Motor neuron (in vitro differentiated cells): ENCODE measurements around the gene SPI1. TPM values are rescaled to one million over a fixed set of nuclear protein-coding genes. Genes with fewer than 3 reads are reported as not detected.

Experiments
- ATAC-seq, 8 experiments: fragments of 200-7000 bp; cut with Tn5 transposase; replicated peaks in 6 of 8; 2 replicates each; pipeline ENCODE4 v1.8.0; 2021; ENCODE audit warnings: mild to moderate bottlenecking in 8 of 8, moderate library complexity in 8 of 8
- H3K27ac ChIP-seq, 2 donors: fragments of 250-450 bp; sonication (Bioruptor Pico); 2 replicates each; pipeline ENCODE4 v1.9.0; 2021; ENCODE audit warnings: antibody characterized with exemption in 2 of 2, mild to moderate bottlenecking in 2 of 2, moderate library complexity in 1 of 2
- H3K4me1 ChIP-seq, 2 donors: fragments of 250-450 bp; sonication (Bioruptor Pico); replicated peaks in 1 of 2; 2 replicates each; pipeline ENCODE4 v1.6.1; 2021; ENCODE audit warnings: antibody characterized with exemption in 2 of 2, mild to moderate bottlenecking in 2 of 2, moderate library complexity in 1 of 2
- H3K4me3 ChIP-seq, 5 donors: fragments of 250-450 bp; sonication (Bioruptor Pico); 2 replicates each; pipeline ENCODE4 v1.9.0; 2021; ENCODE audit warnings: antibody characterized with exemption in 5 of 5, mild to moderate bottlenecking in 5 of 5, moderate library complexity in 4 of 5
- WGBS, 10 experiments: fragments of 450-650 bp; shearing (Covaris generic); methylation state at CpG; one replicate each; pipeline ENCODE4 v1.0.0; 2022; 5-methylcytosine and 5-hydroxymethylcytosine counted together
- in situ Hi-C, 9 experiments: fragments of 400-800 bp; cut with MboI; loops; one replicate each; pipeline ENCODE4 v1.15.0; 2021; ENCODE audit warnings: low sequenced_read_pairs in 9 of 9, low pct_unique_long_range_greater_than_20kb in 2 of 9; ENCODE audit not compliant: unreplicated experiment in 9 of 9
- total RNA-seq, 8 experiments: library from RNA; unstranded; fragments of 300-600 nt; gene quantifications; 2 replicates each; pipeline versions ENCODE4 v1.2.3 to v1.2.4, GENCODE V29; 2022

SPI1 gene
- total RNA-seq, 8 experiments from 2014 or later: 0.18 to 0.85 (median 0.44) TPM; not detected in 2

DNA sequence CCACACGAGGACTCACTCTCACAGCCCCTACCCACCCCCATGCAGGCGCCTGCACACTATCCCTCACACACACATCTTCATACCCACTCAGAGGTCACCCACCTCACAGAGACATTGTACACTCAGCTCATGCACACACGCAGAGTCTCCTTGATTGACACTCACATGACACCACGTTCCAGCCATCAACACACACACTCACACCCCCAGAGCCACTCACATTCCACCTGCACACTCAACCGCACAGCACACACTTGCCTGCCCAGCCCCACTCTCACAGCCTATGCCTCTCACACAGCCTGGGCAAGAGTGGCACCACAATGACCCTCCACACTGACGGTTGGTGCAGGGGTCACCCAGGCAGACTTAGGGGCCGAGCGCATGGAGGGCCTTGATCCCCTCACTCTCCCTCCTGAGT lies 2.2 kb downstream of the SPI1 start:
- WGBS, 10 experiments: 40 to 80% (median 75%) methylated on average over 1 to 2 of the region's 8 CpGs; no CpG with 5 or more reads in 7 of the 10 experiments
- ATAC-seq: no peak
- in situ Hi-C loops: no loop called here
- no peak overlapping the region for H3K4me3 ChIP-seq
- no peak overlapping the region for H3K27ac ChIP-seq
- H3K4me1 ChIP-seq: peaks cover 5 to 8% of the 10 kb centered on the region in 2 donors

DNA sequence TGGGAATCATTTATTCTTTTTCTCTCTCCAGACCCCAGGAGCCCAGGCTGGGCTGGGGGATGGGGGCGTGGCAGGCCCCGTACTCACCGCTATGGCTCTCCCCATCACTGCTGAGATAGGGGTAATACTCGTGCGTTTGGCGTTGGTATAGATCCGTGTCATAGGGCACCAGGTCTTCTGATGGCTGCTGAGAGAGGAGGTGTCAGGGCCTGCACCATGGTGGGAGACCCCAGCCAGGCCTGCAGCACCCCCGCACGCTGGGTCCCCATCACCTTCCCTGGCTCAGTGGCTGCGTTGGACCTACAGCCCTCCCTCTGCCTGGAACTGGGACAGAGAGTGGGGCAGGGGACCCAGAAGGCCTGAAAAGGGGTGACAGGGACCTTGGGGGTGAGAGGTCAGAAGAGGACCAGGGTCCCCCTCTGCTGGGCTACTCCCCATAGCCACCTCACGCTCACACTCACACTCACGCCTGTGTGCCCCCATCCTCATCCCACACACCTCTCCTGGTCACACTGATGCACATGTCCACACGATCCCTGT lies 2.7 kb downstream of the SPI1 start:
- Histone ChIP-seq H3K4me3 (no peak overlapping the region), H3K27ac (no peak overlapping the region), H3K4me1 (peaks cover 5 to 8% of the 10 kb centered on the region in 2 donors)
- WGBS, 10 experiments: 20 to 100% (median 88%) methylated on average over 1 to 9 of the region's 13 CpGs; no CpG with 5 or more reads in 2 of the 10 experiments
- in situ Hi-C loops: no loop called here
- no peak for ATAC-seq

DNA sequence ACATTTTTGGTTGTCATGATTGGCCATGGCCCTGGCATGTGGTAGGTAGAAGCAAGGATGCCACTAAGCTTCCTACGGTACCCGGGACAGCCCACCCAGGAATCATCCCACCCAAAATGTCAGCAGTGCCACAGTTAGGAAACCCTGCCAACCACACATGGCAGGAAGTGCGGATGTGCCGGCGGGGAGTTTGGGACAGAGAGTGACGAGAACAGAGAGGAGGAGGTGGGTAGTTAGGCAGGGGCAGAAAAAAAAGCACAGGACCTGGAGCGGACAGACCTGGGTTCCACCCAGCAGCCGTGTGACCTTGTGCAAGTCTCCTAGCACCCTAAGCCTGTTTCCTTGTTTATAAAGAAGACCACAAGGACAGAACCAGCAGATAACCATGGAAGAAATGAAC lies 3.3 kb downstream of the SPI1 start:
- in situ Hi-C loops: no loop called here
- 61 to 100% (median 80%) methylated on average over 1 to 5 of the region's 8 CpGs; no CpG with 5 or more reads in 5 of the 10 experiments for WGBS, 10 experiments

DNA sequence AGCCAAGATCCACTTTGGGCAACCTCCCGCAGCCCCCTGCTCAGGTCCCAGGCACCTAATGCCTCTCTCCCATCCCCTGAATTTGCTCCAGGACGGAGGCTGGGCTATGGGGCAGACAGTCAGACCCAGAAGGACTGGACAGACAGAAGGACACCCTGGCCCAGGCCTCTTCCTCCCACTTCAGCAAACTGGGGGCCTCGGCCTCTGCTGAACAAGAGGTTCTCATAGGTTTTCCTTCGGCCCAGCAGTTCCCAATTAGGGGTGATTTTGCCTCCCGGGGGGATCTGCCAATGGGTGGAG lies 3.7 kb downstream of the SPI1 start:
- WGBS, 10 experiments: 40 to 100% (median 83%) methylated on average over 1 to 3 of the region's 5 CpGs; no CpG with 5 or more reads in 7 of the 10 experiments
- no peak for ATAC-seq
- in situ Hi-C loops: no loop called here
- no peak overlapping the region for H3K4me3 ChIP-seq
- no peak overlapping the region for H3K27ac ChIP-seq
- H3K4me1 ChIP-seq: peaks cover 5 to 8% of the 10 kb centered on the region in 2 donors

More for the DNA sequence above, 3.3 kb downstream of the SPI1 start:
- H3K4me1 ChIP-seq: peaks cover 5 to 8% of the 10 kb centered on the region in 2 donors
- H3K27ac ChIP-seq: no peak overlapping the region
- H3K4me3 ChIP-seq: no peak overlapping the region
- no peak for ATAC-seq

DNA sequence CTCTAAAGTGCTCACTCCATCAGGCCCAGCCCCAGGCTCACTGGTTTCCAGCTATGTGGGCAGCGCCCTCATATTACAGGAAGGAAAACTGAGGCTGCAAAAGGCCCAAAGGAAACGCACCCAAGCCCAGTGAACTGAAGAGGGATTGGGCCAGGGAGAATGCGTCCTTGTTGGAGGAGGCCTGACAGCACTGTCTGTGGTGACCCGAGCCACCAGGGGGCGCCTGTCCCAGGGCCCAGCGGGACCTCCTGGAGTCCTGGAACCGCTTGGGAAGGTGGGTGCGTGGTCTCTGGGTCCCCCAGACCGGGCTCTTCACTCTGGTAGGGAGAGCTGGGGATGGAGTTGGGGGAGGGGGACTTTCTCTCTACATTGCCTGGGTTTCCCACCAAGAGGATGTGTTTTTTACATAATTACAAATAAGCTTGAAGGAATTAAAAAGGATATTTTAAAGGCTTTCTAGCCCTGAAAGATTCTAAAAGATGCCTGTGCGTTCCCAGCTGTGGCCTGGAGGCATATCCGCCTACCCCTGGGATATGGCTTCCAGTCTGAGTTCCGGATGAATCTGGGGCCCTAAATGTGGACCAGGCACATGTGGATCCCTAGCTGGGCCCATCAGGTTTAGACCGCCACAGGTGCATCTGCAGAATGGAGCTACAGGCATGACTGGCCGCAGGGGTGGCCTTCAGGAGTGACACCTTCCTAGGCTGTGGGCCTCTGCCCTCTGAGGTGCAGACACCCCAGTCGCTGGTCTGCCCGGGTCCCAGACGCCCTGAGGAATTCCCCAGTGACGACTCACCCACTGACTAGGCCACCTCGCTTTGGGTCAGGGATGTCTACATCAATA lies 4.2 kb downstream of the SPI1 start:
- Histone ChIP-seq H3K27ac (no peak overlapping the region), H3K4me3 (no peak overlapping the region), H3K4me1 (peaks cover 5 to 8% of the 10 kb centered on the region in 2 donors)
- in situ Hi-C loops: no loop called here
- peak; percentile 70 to 99 (median 86) for ATAC-seq
- WGBS, 10 experiments: 0 to 83% (median 44%) methylated on average over 1 to 6 of the region's 19 CpGs; no CpG with 5 or more reads in 4 of the 10 experiments

DNA sequence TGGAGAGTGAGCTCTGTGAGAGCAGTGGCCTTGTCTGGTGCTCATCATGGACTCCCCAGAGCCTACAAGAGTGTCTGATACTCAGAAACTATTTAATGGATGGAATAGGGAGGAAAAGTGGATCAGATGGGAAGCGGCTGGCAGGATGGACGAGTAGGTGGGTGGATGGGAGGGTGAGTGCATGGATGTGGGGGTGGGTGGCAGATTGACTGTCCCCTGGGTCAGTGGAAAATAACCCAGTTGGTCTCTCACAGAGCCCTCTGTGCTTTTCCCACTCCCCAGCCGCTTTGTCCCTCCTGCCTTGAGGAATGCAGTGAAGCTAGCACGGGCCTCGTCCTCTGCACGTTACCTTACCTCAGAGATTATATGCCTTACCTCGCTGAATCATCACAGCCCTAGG lies 5.9 kb downstream of the SPI1 start:
- no peaks in the 10 kb centered on the region for H3K4me1 ChIP-seq
- no peak overlapping the region for H3K4me3 ChIP-seq
- in situ Hi-C loops: no loop called here
- ATAC-seq: no peak
- WGBS, 10 experiments: 63 to 100% (median 96%) methylated on average over 1 to 6 of the region's 7 CpGs; no CpG with 5 or more reads in 4 of the 10 experiments
- no peak overlapping the region for H3K27ac ChIP-seq

DNA sequence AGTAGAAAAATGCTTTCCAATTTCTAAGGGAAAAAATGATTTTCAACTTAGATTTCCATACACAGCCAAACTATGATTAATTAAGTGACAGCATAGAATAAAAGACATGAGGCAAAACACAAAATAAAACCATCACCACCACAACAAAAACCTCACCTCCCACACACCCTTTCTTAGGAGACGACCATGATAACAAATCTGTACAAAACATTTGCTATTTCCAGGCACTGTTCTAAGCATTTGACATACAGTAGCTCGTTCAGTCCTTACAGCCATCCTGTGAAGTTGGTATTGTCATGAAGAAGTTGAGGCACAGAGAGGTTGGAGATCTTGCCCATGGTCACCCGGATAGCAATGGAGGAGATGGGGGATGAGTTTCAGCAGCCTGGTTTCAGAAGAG lies 8.7 kb downstream of the SPI1 start:
- no peak for ATAC-seq
- Histone ChIP-seq H3K4me3 (no peak overlapping the region), H3K4me1 (no peaks in the 10 kb centered on the region), H3K27ac (no peak overlapping the region)
- WGBS, 10 experiments: 0 to 73% (median 38%) methylated on average over 1 to 3 of the region's 3 CpGs; no CpG with 5 or more reads in 2 of the 10 experiments
- in situ Hi-C loops: no loop called here

DNA sequence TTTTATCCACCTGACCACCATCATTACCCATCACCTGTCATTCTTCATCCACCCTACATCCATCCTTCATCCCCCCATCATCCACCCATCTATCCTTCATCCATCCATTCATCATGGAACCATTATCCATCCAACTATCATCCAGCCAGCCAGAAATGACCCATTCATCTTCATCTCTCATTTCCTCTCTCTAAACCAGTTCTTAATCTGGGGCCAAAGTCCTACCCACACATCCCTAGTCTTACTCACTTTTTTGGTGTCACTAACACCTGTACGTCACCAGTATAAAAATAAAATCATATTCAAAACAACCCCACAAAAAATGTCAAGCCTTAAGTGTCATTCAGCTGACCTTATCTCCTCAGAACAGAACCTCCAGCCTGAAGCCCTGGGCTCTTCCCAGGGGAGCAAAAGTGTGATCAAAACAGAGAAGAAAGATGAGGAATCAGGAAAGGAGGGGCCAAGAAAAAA lies 12.3 kb downstream of the SPI1 start:
- Histone ChIP-seq H3K4me3 (no peak overlapping the region), H3K4me1 (no peaks in the 10 kb centered on the region), H3K27ac (no peak overlapping the region)
- ATAC-seq: no peak
- in situ Hi-C loops: no loop called here
- 20 to 100% (median 89%) methylated on average over 1 of the region's 1 CpG; no CpG with 5 or more reads in 3 of the 10 experiments for WGBS, 10 experiments

DNA sequence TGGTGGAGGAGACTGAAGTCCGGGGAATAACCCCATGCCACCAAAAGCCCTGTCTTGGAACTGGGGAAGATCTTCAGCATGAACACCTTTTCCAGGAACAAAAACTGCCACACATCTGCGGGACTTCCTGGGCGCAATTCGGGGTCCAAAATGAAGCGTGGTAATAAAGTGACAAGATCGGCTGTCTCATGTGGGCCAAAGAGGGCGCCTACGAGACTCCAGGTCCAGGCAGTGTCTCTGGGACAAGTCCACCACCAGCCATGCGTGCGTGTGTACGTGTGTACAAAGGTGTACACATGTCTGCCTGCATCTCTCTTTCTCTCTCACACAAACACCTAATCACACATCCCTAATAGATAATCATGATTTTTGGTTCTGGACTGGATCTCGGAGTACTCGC lies 16.9 kb downstream of the SPI1 start:
- in situ Hi-C loops: no loop called here
- no peak overlapping the region for H3K4me3 ChIP-seq
- 57 to 100% (median 89%) methylated on average over 1 to 9 of the region's 13 CpGs; no CpG with 5 or more reads in 2 of the 10 experiments for WGBS, 10 experiments
- H3K27ac ChIP-seq: no peak overlapping the region
- no peaks in the 10 kb centered on the region for H3K4me1 ChIP-seq
- ATAC-seq: no peak

DNA sequence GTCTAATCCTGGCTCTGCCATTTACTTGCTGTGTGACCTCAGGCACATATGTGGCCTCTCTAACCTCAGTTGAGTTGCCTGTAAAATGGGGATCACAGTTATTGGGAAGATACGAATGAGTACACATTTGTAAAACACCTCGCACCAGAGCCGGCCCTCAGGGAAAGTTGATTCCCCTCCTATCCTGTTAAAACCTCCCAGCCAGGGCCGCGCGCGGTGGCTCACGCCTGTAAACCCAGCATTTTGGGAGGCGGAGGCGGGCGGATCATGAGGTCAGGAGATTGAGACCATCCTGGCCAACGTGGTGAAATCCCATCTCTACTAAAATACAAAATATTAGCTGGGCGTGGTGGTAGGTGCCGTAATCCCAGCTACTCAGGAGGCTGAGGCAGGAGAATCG lies 18.0 kb downstream of the SPI1 start:
- 90 to 100% (median 100%) methylated on average over 1 to 3 of the region's 15 CpGs; no CpG with 5 or more reads in 5 of the 10 experiments for WGBS, 10 experiments
- H3K27ac ChIP-seq: no peak overlapping the region
- no peak overlapping the region for H3K4me3 ChIP-seq
- in situ Hi-C loops: no loop called here
- ATAC-seq: no peak
- no peaks in the 10 kb centered on the region for H3K4me1 ChIP-seq

DNA sequence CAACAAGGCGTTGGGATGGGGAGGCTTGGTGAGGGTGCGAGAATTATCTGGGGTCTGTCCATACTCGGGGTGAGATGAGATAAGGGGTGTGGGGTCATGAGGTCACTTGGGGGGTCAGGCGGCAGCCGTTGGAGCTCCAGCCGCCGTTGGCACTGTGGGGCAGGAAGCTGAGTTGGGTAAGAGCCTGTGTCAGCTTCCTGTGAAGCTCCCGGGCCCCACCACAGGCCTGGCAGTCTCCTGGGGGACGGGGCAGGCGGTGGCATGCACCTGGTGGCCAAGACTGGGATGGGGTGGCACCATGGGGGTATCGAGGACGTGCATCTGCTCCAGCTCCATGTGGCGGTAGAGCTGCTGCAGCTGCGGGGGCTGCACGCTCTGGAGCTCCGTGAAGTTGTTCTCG lies 18.8 kb downstream of the SPI1 start:
- in situ Hi-C loops: no loop called here
- H3K27ac ChIP-seq: no peak overlapping the region
- 70 to 90% (median 80%) methylated on average over 2 of the region's 17 CpGs; no CpG with 5 or more reads in 7 of the 10 experiments for WGBS, 10 experiments

DNA sequence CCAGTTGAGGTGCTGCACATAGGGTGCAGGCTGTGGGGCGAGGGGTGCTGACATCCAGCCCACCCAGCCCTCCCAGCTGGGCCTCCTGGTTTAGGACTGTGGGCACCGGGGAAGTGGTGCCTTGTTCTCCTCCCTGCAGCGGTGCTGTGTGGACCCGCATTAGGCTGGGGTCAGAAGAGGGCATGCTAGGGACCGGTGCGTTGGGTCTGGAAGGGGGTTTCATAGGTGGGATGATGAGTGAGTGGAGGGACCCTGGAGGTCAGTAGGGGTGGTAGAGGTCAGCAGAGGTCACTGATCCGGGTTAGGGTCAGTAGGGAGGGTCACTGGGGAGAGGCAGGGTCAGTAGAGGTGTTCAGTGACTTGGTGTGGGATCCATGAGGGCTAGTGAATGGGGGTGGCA lies 19.2 kb downstream of the SPI1 start:
- in situ Hi-C loops: no loop called here
- no peak for ATAC-seq
- WGBS, 10 experiments: 82% methylated on average over 4 of the region's 7 CpGs; no CpG with 5 or more reads in 9 of the 10 experiments

More for the DNA sequence above, 18.8 kb downstream of the SPI1 start:
- no peak overlapping the region for H3K4me3 ChIP-seq
- H3K4me1 ChIP-seq: no peaks in the 10 kb centered on the region
- no peak for ATAC-seq

DNA sequence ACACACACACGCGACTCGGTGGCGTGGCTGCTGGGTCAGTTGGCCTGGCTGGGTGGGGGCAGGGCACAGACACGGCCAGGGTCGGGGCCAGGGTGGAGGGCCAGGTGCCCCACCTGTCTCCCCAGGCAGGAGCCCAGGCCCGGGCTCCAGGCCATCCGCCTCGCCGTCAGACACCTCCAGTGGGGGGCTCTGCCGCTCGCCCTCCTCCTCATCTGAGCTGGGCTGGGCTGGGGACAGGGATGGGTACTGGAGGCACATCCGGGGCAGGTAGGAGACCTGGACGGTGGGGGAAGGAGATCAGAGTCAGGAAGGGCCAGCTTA lies 19.7 kb downstream of the SPI1 start:
- Histone ChIP-seq H3K27ac (no peak overlapping the region), H3K4me1 (no peaks in the 10 kb centered on the region), H3K4me3 (no peak overlapping the region)
- no CpG with 5 or more reads among the region's 14 CpGs for whole genome bisulfite sequencing, 10 experiments
- ATAC-seq: no peak
- in situ Hi-C loops: no loop called here

More for the DNA sequence above, 19.2 kb downstream of the SPI1 start:
- no peaks in the 10 kb centered on the region for H3K4me1 ChIP-seq
- H3K4me3 ChIP-seq: no peak overlapping the region
- no peak overlapping the region for H3K27ac ChIP-seq
